GM06990 (cell line): ENCODE measurements around the gene EMSY.

Experiments
- DNase-seq: peaks from one replicate; pipeline ENCODE4 v3.0.0-alpha.2; 2011; ENCODE audit not compliant: insufficient read length; ENCODE audit errors: extremely low read depth
- H3K27me3 ChIP-seq: replicated peaks from 2 replicates; pipeline ENCODE4 v1.6.0; 2011; ENCODE audit warnings: low read length; ENCODE audit not compliant: control insufficient read depth, insufficient read depth
- H3K36me3 ChIP-seq: 2 replicates; pipeline ENCODE4 v1.5.1; 2011; ENCODE audit warnings: low read length; ENCODE audit not compliant: control insufficient read depth, insufficient read depth
- H3K4me3 ChIP-seq: replicated peaks from 2 replicates; pipeline ENCODE4 v1.5.1; 2011; ENCODE audit warnings: low read depth, mild to moderate bottlenecking, control low read depth, low read length
- TF ChIP-seq, protein P1 (sequence below): IDR thresholded peaks from 2 replicates; pipeline ENCODE4 v1.5.1; 2011; ENCODE audit warnings: low read length, control low read depth, mild to moderate bottlenecking, inconsistent platforms; ENCODE audit not compliant: insufficient read depth, poor library complexity, severe bottlenecking

Gene EMSY

DNA sequence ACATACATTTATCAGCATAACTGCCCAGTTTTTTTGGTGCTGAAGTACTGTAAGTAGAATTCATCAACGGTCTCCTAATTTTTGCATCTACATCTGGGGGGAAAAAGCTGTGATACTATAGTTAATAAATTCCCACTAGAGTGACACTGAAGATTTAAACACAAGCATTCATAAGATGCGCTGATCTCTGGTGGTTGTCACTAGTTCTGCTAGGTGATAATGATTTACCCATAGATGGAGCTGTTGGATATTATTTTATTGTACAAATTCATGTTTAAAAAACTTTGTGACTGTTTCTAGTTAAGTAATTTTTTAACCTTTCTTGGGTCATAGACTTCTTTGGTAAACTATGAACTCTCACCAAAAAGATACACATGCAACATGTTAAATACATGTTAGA is 106.6 kb downstream of the EMSY start:
- H3K4me3 ChIP-seq, result no peak overlapping the region
- H3K27me3 ChIP-seq, result no peaks in the 10 kb centered on the region
- TF ChIP-seq, protein P1, sequence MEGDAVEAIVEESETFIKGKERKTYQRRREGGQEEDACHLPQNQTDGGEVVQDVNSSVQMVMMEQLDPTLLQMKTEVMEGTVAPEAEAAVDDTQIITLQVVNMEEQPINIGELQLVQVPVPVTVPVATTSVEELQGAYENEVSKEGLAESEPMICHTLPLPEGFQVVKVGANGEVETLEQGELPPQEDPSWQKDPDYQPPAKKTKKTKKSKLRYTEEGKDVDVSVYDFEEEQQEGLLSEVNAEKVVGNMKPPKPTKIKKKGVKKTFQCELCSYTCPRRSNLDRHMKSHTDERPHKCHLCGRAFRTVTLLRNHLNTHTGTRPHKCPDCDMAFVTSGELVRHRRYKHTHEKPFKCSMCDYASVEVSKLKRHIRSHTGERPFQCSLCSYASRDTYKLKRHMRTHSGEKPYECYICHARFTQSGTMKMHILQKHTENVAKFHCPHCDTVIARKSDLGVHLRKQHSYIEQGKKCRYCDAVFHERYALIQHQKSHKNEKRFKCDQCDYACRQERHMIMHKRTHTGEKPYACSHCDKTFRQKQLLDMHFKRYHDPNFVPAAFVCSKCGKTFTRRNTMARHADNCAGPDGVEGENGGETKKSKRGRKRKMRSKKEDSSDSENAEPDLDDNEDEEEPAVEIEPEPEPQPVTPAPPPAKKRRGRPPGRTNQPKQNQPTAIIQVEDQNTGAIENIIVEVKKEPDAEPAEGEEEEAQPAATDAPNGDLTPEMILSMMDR, result no peak
- DNase-seq, result no peak
- H3K36me3 ChIP-seq, result no peaks in the 10 kb centered on the region

DNA sequence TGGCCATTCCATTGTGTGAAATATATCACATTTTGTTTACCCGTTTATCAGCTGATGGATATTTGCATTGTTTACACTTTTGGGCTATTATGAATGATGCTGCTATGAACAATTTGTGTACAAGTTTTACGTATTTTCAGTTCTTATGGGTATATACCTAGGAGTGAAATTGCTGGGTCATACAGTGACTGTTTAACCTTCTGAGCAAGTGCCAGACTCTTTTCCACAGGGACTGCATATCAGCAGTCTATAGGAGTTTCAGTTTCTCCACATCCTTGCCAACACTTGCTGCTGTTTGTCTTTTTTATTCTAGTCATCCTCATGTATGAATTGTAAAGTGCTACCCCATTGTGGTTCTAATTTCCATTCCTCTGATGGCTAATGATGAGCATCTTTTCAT is 108.2 kb downstream of the EMSY start:
- Histone ChIP-seq H3K4me3 (no peak overlapping the region), H3K36me3 (no peaks in the 10 kb centered on the region), H3K27me3 (no peaks in the 10 kb centered on the region)
- TF ChIP-seq, protein P1, result no peak
- DNase-seq, result no peak

DNA sequence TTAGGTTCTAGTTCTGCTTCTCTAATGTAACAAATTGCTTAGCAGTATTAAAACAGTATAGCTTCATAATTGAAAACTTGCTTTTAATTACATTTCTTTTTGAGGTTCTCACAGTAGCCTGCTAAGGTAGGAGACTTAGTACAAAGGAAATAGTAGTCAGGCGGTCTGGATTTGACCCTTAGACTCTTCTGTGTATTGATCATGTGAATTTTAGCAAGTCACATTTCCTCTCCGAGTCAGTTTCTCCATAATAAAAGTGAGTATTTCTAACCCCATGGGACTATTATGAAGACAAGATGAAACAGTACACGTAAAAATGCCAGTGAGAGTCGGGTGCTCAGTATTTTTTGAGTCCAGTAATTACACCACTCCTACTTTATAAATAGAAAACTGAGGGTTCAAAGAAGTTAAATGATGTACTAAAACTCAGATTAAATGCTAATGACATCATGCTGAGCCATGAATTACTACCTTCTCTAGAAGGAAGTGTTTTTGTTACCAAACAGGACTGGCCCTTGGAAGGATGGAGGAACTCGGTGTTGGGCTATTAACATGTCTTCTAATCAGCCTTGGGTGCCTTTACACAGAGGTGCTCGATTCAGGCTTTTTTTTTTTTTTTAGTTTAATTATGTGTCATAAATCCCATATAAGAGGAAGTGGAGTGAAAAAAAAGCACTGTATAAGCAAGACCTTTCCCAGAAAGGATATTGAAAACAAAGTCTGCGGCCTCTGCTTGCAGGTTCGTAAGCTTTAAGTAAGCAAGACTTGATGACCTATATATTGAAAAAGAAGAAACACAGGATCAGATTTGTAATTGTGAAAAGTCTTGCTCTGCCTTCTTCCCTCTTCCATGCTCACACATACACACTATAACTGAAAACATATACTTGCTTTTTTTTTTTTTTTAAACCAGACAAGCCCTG is 109.0 kb downstream of the EMSY start:
- H3K4me3 ChIP-seq, result no peak overlapping the region
- TF ChIP-seq, protein P1, result no peak
- DNase-seq, result no peak
- H3K27me3 ChIP-seq, result no peaks in the 10 kb centered on the region; the same call in 1 of the 2 replicates
- no peaks in the 10 kb centered on the region for H3K36me3 ChIP-seq

DNA sequence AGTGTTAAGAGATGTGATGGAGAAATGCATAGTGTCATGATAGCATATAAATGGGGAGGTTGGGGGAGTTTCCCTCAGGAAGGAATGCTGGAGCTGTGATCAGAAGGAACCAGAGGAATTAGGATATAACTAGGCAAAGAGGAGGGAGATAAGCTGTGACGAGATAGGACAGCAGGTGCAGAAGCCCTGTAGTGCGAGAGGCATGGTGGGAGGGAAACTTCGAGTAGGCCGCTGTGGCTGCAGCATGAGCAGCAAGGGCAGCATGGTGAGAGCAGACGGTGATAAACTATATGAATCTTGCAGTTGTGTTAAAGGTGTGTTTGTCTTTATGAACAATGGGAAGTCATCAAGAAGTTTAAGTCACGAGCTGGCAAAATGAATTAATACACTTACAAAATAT is 109.9 kb downstream of the EMSY start:
- Histone ChIP-seq H3K27me3 (no peaks in the 10 kb centered on the region; the same call in 1 of the 2 replicates), H3K36me3 (no peaks in the 10 kb centered on the region), H3K4me3 (no peak overlapping the region)
- no peak for DNase-seq
- TF ChIP-seq, protein P1, result no peak

DNA sequence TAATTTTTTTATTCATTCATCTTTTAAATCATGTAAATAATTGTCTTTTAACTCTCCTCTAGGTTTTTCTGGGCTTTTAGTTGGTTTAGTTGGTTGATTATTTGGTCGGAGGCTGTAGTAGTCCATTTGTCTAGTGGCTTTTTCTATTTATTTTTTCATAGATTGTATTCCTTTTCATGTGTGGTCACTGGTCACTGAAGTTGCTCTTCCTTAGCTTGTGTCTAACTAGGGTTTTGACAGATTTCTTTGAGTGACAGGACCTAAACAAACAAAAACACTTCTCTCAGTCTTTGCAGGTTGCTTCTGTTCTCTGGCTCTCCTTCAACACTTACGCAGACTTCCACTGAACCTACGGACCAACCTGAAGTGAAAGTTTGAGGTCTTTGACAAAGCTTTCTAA is 112.6 kb downstream of the EMSY start:
- no peak for DNase-seq
- TF ChIP-seq, protein P1, result no peak
- Histone ChIP-seq H3K36me3 (no peaks in the 10 kb centered on the region), H3K27me3 (no peaks in the 10 kb centered on the region; the same call in 1 of the 2 replicates), H3K4me3 (no peak overlapping the region)
